GM12864 (cell line): ENCODE results near the gene CD2BP2.

ENCODE experiments used
- DNase-seq: peaks from one replicate; pipeline ENCODE4 v3.0.0-alpha.2; 2011; ENCODE audit warnings: low read depth
- H3K4me3 ChIP-seq: 2 replicates; pipeline ENCODE4 v1.5.1; 2011; ENCODE audit warnings: mild to moderate bottlenecking, low read depth, low read length, control low read depth
- TF ChIP-seq, protein P1 (sequence below): IDR thresholded peaks from 2 replicates; pipeline ENCODE4 v1.5.1; 2011; ENCODE audit warnings: low read depth, mild to moderate bottlenecking, moderate library complexity, low read length, control low read depth, inconsistent platforms; ENCODE audit errors: missing control alignments

The CD2BP2 gene

GRCh38 chr16:30381291-30382041, 26.4 kb upstream of the CD2BP2 start:
- no peak for DNase-seq
- peak overlapping the region; percentile 63 for H3K4me3 ChIP-seq
- TF ChIP-seq, protein P1, sequence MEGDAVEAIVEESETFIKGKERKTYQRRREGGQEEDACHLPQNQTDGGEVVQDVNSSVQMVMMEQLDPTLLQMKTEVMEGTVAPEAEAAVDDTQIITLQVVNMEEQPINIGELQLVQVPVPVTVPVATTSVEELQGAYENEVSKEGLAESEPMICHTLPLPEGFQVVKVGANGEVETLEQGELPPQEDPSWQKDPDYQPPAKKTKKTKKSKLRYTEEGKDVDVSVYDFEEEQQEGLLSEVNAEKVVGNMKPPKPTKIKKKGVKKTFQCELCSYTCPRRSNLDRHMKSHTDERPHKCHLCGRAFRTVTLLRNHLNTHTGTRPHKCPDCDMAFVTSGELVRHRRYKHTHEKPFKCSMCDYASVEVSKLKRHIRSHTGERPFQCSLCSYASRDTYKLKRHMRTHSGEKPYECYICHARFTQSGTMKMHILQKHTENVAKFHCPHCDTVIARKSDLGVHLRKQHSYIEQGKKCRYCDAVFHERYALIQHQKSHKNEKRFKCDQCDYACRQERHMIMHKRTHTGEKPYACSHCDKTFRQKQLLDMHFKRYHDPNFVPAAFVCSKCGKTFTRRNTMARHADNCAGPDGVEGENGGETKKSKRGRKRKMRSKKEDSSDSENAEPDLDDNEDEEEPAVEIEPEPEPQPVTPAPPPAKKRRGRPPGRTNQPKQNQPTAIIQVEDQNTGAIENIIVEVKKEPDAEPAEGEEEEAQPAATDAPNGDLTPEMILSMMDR: no peak

DNA sequence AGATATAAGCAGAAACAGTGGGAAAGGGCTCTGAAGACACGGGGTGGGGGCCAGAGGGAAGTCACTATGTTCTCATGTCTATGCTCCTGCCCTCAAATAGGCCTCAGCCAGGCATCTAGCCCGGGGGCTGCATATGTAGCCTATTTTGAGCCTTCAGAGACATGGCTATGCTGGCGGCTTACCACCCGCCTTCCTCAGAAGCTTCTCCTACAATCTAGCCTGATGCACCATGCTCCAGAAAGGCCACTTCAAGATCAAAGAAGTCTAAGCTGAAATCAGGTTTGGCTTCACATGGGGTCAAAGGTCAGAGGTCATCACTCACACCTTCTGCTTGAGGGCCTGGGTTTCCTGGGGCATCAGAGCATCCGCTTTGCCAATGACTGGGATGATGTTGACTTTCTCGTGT, 25.7 kb upstream of the CD2BP2 start:
- TF ChIP-seq, protein P1: no peak
- H3K4me3 ChIP-seq: no peak overlapping the region; the same call in 1 of the 2 replicates
- no peak for DNase-seq

- no peak overlapping the region for H3K4me3 ChIP-seq
- TF ChIP-seq, protein P1: no peak
- no peak for DNase-seq
Observed at GRCh38 chr16:30380072-30380802, 25.1 kb upstream of the CD2BP2 start.

GRCh38 chr16:30379158-30379783, 24.2 kb upstream of the CD2BP2 start:
- no peak for DNase-seq
- TF ChIP-seq, protein P1: no peak
- H3K4me3 ChIP-seq: peak overlapping the region; percentile 52

- peak; percentile 89 for DNase-seq
- TF ChIP-seq, protein P1: no peak
- H3K4me3 ChIP-seq: peak overlapping the region; percentile 57
Observed at GRCh38 chr16:30378236-30379157, 23.4 kb upstream of the CD2BP2 start.

DNA sequence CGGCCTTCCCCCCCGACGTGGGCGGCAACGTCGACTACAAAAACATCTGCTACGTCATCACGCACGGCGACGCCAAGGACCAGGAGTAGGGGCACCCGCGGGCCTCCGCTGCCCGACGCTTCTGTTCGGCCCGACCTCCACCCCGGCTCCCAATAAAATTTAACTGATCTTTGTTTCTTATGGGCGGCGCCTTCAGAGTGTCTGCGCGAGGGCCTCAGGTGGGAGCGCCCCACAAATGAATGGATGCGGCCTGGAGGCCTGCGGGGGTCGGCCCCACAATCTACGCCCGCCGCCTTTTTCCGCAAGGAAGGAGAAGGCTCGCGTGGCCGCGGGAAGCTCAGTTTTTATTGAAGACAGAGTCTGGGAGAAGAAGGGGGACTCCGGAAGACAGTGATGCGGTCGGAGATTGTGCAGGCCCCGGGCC, 22.7 kb upstream of the CD2BP2 start:
- DNase-seq: peak; percentile 72
- H3K4me3 ChIP-seq: peak overlapping the region; percentile 57
- TF ChIP-seq, protein P1: no peak
